CD4-positive, alpha-beta T cell treated with Interleukin-17A for 1 hour (primary cell): ENCODE results near the gene ANXA10.
"Not testable (repeated sequence)": the region's sequence is repeated elsewhere in the genome, so short reads cannot be mapped to it uniquely, and the experiment has no call there.

Experiments
- DNase-seq: peaks from one replicate; pipeline ENCODE4 v3.0.0-alpha.2; 2020

ANXA10 gene

GRCh38 chr4:168164045-168164444 lies 71.7 kb downstream of the ANXA10 start:
- no peak for DNase-seq

GRCh38 chr4:168164915-168165548 lies 72.7 kb downstream of the ANXA10 start:
- DNase-seq, result no peak

GRCh38 chr4:168167714-168168284 lies 75.5 kb downstream of the ANXA10 start:
- DNase-seq, result no peak

GRCh38 chr4:168174308-168174707 lies 82.0 kb downstream of the ANXA10 start:
- DNase-seq, result no peak

DNA sequence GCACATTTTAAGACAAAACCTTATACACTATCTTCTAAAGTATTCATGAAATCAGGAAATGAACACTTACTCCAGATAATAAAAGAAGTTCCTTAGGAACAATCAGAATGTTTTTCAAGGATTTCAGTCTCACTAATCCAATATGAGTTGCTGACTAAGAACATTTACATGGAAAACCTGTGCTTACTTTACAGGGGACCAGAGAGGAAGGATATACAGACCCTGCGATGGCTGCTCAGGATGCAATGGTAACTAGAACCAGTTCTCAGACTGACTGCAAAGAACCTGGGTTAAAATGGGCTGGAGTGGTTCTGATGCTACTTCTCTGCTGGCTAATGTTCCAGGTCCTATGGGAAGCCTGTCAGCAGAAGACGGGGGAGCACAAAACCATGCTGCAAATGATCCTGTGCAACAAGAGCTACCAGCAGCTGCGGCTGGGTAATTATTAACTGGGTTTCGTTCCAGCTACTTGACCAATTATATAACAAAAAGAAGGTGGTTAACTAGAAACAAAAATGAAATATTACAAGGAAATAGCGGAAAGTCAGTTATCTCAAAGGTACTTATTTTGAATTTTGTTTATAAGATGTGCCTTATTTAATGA lies 85.3 kb downstream of the ANXA10 start:
- no peak for DNase-seq

DNA sequence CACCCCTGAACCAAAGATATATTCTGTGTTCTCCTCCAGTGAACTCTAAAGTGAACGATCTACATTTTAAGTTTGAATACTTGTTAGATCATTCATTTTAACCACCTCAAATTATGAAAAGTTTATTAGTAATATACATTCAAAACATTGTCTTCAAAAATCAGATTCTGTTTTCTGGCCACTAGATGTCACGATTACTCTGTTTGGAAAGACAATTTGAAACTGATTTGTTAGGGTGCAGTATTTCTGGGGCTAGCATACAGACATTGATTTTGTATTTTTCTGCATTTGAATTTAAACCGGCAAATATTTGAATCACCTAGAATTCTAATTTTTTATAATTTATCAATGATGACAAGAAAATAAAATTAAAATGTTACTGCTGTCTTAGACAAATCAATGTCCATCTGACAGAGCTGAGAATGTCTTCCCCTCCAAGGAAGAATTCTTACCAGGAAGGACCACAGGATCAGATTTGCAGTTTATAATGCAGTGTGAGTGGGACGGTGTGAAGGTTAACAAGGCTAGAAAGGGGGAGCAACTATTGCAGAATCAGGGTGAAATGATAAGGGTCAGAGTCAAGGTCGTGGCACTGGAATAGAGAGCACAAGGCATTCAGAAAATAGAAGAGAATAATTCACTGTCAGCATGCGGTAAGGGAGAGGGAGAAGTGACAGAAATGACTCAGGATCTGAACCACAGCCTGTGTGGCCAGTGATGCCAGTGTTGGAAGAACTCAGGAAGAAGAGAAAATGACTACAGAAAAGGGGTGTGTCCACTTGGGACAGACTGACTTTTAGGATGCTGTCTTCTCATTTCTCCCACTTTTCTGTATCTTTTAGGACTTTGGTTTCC lies 91.6 kb downstream of the ANXA10 start:
- peak; percentile 35 for DNase-seq

DNA sequence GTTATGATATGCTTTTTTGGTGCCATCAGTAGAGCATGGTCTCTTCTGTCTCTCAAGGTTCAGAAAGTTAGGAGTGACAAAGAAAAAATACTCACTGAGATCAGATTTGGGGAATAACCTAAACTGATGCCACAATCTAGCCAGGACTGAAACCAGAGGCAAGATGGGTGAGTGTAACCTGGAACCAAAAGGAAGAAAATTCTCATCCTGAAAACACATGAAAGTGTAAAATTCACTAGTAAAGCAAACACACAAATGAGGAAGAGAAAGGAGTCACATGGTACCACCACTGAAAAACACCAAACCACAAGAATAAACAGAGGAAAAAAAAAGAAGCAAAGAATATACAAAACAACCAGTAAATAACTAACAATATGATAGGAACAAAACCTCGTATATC lies 96.4 kb downstream of the ANXA10 start:
- no peak for DNase-seq

- DNase-seq, result no peak
These were observed 105.6 kb downstream of the ANXA10 start for GRCh38 chr4:168197926-168198325.

GRCh38 chr4:168199260-168199957 lies 107.1 kb downstream of the ANXA10 start:
- no peak for DNase-seq

- no peak for DNase-seq
These were observed 108.3 kb downstream of the ANXA10 start for GRCh38 chr4:168200685-168201084.

DNA sequence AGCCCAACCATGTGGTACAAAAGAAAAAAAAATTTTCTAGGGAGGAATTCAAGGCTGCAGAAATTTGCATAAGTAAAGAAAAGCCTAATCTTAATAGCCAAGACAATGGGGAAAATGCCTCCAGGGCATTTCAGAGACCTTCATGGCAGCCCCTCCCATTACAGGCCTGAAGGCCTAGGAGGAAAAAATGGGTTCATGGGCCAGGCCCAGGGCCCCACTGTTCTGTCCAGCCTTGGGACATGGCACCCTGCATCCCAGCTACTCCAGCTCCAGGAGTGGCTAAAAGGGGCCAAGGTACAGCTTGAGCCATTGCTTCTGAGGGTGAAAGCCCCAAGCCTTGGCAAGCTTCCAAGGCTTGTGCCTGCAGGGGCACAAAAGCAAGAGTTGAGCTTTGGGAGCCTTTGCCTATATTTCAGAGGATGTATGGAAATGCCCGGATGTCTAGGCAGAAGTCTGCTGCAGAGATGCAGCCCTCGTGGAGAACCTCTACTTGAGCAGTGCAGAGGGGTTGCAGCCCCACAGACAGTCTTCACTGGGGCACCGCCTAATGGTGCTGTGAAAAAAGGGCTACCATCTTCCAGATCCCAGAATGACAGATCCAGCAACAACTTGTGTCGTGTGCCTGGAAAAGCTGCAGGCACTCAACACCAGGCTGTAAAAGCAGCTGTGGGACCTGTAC lies 111.0 kb downstream of the ANXA10 start:
- no peak for DNase-seq

GRCh38 chr4:168208957-168209614 lies 116.7 kb downstream of the ANXA10 start:
- DNase-seq, result no peak

GRCh38 chr4:168212656-168213055 lies 120.3 kb downstream of the ANXA10 start:
- no peak for DNase-seq

GRCh38 chr4:168213511-168213910 lies 121.2 kb downstream of the ANXA10 start:
- not testable (repeated sequence) for DNase-seq

- no peak for DNase-seq
These were observed 126.3 kb downstream of the ANXA10 start for GRCh38 chr4:168218645-168219044.

DNA sequence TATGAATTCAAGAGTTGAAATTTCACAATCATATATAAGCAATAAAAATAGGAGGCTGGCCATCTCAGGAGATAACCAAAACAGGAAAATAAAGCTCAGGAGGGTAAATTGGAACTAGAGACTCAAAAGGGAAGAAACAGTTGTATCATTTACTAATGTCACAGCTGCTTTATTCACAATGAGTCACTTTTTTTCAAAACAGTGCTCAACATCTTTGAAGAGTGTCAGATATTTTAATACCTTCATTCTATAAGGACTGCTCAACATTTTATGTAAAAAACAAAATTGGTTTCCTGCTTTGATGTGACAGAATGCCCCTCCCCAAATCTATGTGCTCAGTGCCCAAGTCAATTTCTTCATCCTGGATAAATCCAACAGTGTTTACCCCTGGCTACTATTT lies 128.6 kb downstream of the ANXA10 start:
- DNase-seq, result no peak

GRCh38 chr4:168221301-168221700 lies 129.0 kb downstream of the ANXA10 start:
- no peak for DNase-seq
